Esophagus muscularis mucosa (tissue), 4 donors: ENCODE results near the gene LMO2.

Experiments
- CTCF ChIP-seq, 3 experiments: fragments of 200-600 bp in 2 of 3; fragments of 450-650 bp in 1 of 3; sonication (generic) in 2 of 3; IDR thresholded peaks; one replicate each; pipeline ENCODE4 v1.5.1; 2017 to 2019; ENCODE audit warnings: antibody characterized with exemption in 3 of 3, mild to moderate bottlenecking in 2 of 3, moderate library complexity in 1 of 3
- EP300 ChIP-seq: sonication (generic); formaldehyde crosslinking; IDR thresholded peaks from one replicate; pipeline ENCODE4 v1.6.1; 2017; ENCODE audit warnings: antibody characterized with exemption
- POLR2AphosphoS5 ChIP-seq, 2 donors: sonication (generic); formaldehyde crosslinking; IDR thresholded peaks; one replicate each; pipeline ENCODE4 v1.6.1; 2017; ENCODE audit warnings: antibody characterized with exemption in 2 of 2

GRCh38 chr11:33935461-33936456, 43.9 kb upstream of the LMO2 start:
- TF ChIP-seq POLR2AphosphoS5 (IDR thresholded peaks at IDR 0.05) (no peak), CTCF (IDR thresholded peaks at IDR 0.05) (no peak), EP300 (no peak)
